Measurements from ENCODE around the gene PRRG4.
"Not testable (repeated sequence)": the region's sequence is repeated elsewhere in the genome, so short reads cannot be mapped to it uniquely, and the experiment has no call there.

The PRRG4 gene

GRCh38 chr11:32829680-32830412 lies at the start of gene PRRG4:
TSS of gene PRRG4 (plus strand) at chr11:32829927. CDS start at chr11:32830530, 603 bp downstream.
- DNase-seq (ENCODE audit: low read depth), result no peak

DNA sequence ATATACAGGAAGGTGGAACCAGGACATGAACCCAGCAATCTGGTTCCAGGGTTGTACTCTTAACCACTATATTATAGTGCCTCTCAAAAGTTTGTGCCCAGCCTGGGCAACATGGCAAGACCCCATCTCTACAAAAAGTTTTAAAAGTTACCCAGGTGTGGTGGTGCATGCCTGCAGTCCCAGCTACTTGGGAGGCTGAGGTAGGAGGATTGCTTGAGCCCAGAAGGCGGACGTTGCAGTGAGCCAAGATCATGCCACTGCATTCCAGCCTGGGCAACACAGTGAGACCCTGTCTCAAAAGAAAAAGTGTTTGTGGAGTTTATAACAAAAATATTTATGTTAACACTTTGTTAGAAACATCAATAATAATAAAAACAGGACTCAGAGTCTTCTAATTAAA lies 48.9 kb upstream of the PRRG4 start:
- DNase-seq (ENCODE audit: low read depth), result not testable (repeated sequence)

DNA sequence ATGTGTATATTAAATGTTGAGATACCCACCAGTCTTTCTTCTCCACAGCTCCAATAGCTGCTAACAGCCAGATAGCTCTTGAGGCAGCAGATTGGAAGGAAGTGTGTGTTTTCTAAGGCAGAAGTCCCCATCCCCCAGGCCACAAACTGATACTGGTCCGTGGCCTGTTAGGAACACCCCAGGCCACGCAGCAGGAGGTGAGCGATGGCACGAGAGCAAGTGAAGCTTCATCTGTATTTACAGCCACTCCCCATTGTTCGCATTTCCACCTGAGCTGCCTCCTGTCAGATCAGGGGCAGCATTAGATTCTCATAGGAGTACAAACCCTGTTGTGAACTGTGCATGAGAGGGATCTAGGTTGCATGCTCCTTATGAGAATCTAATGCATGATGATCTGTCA lies 48.0 kb upstream of the PRRG4 start:
- DNase-seq (ENCODE audit: low read depth), result no peak

GRCh38 chr11:32785262-32785661 lies 44.5 kb upstream of the PRRG4 start:
- DNase-seq (ENCODE audit: low read depth), result no peak

DNA sequence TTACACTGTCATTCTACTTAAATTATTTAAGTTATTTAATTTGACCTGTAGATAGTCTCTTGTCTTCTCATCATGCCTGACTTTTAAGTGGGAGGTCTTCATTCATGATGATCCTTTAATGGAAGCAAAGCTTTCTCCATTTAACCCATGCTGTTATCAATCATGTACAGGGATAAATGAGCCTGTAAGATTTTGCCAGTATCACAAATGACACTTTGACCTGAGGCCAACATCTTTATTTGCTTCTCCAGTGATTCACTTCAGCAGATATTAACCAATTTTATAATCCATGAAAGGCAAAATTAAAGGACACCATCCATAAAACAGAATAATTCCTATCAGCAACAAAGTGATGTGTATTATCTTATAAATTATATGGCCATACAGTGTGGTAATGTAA lies 42.9 kb upstream of the PRRG4 start:
- no peak for DNase-seq (ENCODE audit: low read depth)

DNA sequence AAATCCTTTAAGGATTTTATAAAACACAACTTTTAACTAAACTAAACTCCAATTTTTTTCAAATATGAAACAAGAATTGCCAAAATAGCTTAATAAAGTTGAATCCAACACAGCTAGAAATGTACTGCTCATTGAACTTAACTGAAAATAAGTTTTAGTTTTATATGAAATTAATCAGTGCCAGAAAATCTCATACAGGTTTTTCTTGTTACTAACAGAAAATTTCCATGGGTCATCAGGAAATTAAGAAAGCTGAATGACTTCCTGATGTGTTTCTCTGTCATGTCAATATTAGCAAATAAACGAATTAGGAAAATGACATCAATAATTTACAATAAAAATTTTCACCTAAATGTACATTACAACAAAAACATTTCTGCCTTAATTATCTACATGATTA lies 38.8 kb upstream of the PRRG4 start:
- no peak for DNase-seq (ENCODE audit: low read depth)

GRCh38 chr11:32792111-32792947 lies 37.4 kb upstream of the PRRG4 start:
- DNase-seq (ENCODE audit: low read depth), result no peak

GRCh38 chr11:32792948-32793475 lies 36.7 kb upstream of the PRRG4 start:
- DNase-seq (ENCODE audit: low read depth), result no peak

DNA sequence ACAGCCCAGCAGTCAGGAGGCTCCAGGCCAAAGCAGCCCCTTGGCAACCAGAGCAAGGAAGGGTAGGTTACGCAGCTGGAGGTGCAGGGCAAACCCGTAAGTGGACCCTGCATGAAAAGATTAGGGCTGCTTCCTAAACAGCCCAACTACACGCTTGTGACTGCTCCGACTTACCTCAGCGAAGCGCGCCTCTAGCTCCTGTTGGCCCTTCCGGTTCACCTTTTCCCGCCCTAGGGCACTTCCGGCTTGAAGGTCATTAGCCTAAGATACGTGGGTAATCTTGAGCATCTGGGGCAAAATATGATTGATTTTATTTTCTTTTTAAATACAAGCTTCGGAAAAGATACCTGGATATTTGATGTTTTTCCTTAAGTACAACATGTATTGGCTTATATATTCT lies 35.3 kb upstream of the PRRG4 start, which contains the start of gene CCDC73:
Gene CCDC73 (minus strand): TSS at position 224 of the 400 bp plus-strand sequence. CDS start 34,419 bp downstream, outside the sequence.
- no peak for DNase-seq (ENCODE audit: low read depth)

- DNase-seq (ENCODE audit: low read depth), result no peak
Observed at GRCh38 chr11:32796425-32796824, 33.3 kb upstream of the PRRG4 start.

DNA sequence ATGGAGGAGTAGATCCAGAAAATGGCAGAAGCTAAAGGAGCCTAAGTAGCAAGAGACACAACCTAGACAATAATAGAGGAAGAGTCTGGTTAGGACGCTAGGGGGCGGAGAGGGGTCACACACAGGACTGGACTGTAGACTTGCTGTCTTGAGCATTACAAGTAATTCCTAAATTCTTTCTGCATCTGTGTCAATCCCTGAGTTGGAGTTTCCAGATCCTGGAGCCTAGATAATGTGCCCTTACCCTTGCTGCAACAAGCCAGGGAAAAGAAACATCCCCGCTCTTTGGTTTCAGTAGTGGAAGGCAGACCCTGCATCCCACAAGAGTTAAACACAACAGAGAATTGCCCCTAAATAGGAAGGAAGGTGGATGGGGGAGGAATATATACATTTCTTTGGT lies 20.4 kb upstream of the PRRG4 start:
- peak; percentile 30 for DNase-seq (ENCODE audit: low read depth)

DNA sequence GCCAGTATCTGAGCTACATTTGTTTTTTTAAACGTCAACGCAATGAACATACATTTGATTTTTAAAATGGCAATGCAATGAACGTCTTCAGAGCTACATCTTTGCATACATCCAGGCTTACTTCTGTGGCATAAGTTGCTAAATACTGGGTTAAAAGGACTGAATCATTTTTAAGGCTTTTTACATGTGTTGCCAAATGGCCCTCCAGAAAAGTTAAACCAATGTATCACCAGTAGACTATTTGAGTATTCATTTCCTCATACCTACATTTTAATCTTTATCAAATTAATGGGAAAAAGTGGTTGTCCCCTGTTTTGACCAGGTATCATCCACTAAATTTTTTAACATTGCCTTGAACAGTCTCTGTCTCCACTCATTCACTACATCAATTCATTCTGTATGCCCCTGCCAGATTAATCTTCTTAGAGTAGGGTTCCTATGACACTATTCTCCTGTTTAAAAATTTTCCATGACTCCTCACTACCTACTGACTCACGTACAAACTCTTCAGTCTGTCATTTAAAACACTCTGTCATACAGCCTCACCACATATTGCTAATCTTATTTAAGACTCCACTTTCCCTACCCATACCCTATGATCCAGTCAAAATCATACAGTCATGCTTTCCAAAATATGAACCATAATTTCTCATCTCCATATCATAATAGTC lies 12.4 kb upstream of the PRRG4 start:
- DNase-seq (ENCODE audit: low read depth), result peak; percentile 50

- DNase-seq (ENCODE audit: low read depth), result no peak
Observed at GRCh38 chr11:32817852-32818183, 11.9 kb upstream of the PRRG4 start.

DNA sequence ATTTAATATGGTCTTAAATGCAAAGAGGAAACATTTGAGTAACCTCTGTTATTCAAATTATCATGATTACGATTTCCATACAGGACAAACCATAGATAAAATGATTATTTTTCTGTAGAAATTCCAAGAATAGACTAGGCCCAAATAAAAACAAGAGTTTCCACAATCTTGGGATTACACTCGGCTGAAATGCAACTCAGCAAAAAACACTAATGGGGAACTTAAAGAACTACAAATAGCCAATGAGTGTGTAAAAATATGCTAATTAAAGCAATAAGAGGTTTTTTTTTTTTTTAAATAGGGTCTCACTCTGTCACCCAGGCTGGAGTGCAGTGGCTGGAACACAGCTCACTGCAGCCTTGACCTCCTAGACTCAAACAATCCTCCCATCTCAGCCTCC lies 10.5 kb upstream of the PRRG4 start:
- DNase-seq (ENCODE audit: low read depth), result no peak

DNA sequence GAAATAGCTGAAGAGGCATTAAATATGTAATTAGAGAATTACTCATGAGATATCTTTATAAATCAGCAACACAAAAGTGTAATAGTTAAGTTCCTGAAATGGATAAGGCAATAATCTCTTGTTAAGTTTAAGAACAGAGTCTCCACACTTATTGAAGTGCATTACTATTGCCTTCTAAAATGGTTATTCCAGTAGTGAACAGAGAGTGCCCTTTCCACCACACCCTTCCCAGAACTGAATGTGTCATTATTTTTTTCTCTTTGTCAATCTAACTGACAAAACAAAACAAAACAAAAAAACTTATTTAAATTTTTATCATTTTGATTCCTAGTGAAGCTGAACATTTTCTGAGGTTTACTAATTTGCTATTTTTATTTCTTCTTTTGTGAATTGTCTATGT lies 9.2 kb upstream of the PRRG4 start:
- DNase-seq (ENCODE audit: low read depth), result no peak

- DNase-seq (ENCODE audit: low read depth), result peak; percentile 58
Observed at GRCh38 chr11:32821517-32821916, 8.2 kb upstream of the PRRG4 start.

GRCh38 chr11:32821917-32822560 lies 7.7 kb upstream of the PRRG4 start:
- DNase-seq (ENCODE audit: low read depth), result no peak

DNA sequence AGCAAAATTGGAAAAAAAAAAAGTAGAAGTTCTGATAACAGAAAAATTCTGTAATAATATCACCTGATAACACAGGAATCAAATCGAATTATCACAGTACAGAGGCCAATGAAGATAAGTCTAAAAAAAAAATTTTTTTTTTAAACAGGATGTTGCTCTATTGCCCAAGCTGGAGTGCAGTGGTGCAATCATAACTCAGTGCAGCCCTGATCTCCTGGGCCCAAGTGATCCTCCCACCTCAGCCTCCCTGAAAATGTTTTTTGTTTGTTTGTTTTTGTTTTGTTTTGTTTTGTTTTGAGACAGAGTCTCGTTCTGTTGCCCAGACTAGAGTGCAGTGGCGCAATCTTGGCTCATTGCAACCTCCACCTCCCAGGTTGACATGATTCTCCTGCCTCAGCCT lies 6.1 kb upstream of the PRRG4 start:
- DNase-seq (ENCODE audit: low read depth), result not testable (repeated sequence)

DNA sequence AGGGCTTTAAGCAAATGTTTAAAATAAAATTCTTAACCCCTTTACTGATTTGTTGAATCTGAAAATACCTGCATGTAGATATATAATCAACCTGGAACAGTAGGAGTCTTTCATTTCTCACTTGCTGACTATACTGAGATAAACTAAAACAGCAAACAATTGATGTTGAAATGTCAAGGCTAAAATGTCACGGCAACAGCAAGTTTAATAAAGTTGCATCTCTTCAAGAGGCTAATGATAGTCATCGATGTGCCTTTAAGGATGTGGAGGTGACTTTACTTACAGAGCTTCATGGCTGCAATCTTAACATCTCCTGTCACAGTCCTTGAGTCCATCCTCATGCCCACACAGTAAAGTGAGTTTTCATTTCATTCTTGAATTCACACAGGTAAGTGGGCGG lies 3.6 kb upstream of the PRRG4 start:
- no peak for DNase-seq (ENCODE audit: low read depth)

- DNase-seq (ENCODE audit: low read depth), result no peak
Observed at GRCh38 chr11:32827276-32827675, 2.5 kb upstream of the PRRG4 start.

- no peak for DNase-seq (ENCODE audit: low read depth)
Observed at GRCh38 chr11:32829157-32829679, 509 bp upstream of the PRRG4 start.

GRCh38 chr11:32830413-32830738 lies 649 bp downstream of the PRRG4 start:
- no peak for DNase-seq (ENCODE audit: low read depth)
